KMS-11 (cell line): ENCODE results near the gene CHCHD6.

ENCODE experiments used
- H2AFZ ChIP-seq: fragments of 200-600 bp; sonication (generic); 2 replicates; pipeline ENCODE4 v1.6.1; 2016; ENCODE audit warnings: antibody characterized with exemption, mixed run types, low read depth
- H3K27ac ChIP-seq: fragments of 200-600 bp; sonication (generic); 2 replicates; pipeline ENCODE4 v1.6.1; 2016; ENCODE audit warnings: mild to moderate bottlenecking, mixed run types
- H3K27me3 ChIP-seq: fragments of 200-600 bp; sonication (generic); 2 replicates; pipeline ENCODE4 v1.6.1; 2017; ENCODE audit warnings: mild to moderate bottlenecking, low read depth, mixed run types, moderate library complexity; ENCODE audit not compliant: insufficient read depth
- H3K36me3 ChIP-seq: fragments of 200-600 bp; sonication (generic); 2 replicates; pipeline ENCODE4 v1.6.1; 2017; ENCODE audit warnings: mild to moderate bottlenecking, mixed run types; ENCODE audit not compliant: insufficient read depth
- H3K4me1 ChIP-seq: fragments of 200-600 bp; sonication (generic); 2 replicates; pipeline ENCODE4 v1.6.1; 2016; ENCODE audit warnings: mild to moderate bottlenecking, low read depth, mixed run types; ENCODE audit not compliant: poor library complexity, severe bottlenecking
- H3K4me2 ChIP-seq: fragments of 200-600 bp; sonication (generic); 2 replicates; pipeline ENCODE4 v1.7.0; 2016; ENCODE audit warnings: mild to moderate bottlenecking, mixed run types
- H3K4me3 ChIP-seq: fragments of 200-600 bp; sonication (generic); IDR thresholded peaks from 2 replicates; pipeline ENCODE4 v1.6.1; 2017; ENCODE audit warnings: low read depth, low read length, mixed read lengths; ENCODE audit not compliant: insufficient read depth
- H3K79me2 ChIP-seq: fragments of 200-600 bp; sonication (generic); 2 replicates; pipeline ENCODE4 v1.6.1; 2016; ENCODE audit warnings: low read depth, mixed run types; ENCODE audit not compliant: insufficient read depth
- H3K9ac ChIP-seq: fragments of 200-600 bp; sonication (generic); 2 replicates; pipeline ENCODE4 v1.6.1; 2016; ENCODE audit warnings: mild to moderate bottlenecking, mixed run types
- H4K20me1 ChIP-seq: fragments of 200-600 bp; sonication (generic); 2 replicates; pipeline ENCODE4 v1.6.1; 2016; ENCODE audit warnings: mild to moderate bottlenecking, mixed run types; ENCODE audit not compliant: insufficient read depth
- TF ChIP-seq, protein P1 (sequence below): fragments of 200-600 bp; sonication (generic); conservative IDR thresholded peaks from 2 replicates; pipeline ENCODE4 v1.6.1; 2017; ENCODE audit warnings: low read depth, mild to moderate bottlenecking, antibody characterized with exemption, low read length, moderate library complexity, mixed read lengths

CHCHD6 gene

DNA sequence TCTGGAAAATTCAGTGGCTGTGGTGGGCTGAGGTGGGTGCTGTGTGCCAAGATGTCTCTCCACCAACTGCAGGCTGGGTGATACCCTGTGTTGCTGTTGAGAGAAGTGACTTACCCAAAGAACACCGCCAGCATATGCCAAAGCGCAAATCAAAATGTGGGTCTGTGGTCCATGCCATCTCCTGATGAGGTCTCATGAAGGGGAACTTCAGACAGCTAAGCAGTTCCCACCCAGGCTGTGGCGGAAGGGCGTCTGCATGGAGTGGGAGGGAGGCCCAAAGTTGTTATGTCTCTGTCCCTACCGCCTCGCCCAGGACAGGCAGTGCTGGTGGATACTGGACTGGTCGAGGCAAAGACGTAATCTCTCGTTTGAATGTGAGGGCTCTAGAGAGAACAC lies 208.0 kb downstream of the CHCHD6 start:
- TF ChIP-seq, protein P1, sequence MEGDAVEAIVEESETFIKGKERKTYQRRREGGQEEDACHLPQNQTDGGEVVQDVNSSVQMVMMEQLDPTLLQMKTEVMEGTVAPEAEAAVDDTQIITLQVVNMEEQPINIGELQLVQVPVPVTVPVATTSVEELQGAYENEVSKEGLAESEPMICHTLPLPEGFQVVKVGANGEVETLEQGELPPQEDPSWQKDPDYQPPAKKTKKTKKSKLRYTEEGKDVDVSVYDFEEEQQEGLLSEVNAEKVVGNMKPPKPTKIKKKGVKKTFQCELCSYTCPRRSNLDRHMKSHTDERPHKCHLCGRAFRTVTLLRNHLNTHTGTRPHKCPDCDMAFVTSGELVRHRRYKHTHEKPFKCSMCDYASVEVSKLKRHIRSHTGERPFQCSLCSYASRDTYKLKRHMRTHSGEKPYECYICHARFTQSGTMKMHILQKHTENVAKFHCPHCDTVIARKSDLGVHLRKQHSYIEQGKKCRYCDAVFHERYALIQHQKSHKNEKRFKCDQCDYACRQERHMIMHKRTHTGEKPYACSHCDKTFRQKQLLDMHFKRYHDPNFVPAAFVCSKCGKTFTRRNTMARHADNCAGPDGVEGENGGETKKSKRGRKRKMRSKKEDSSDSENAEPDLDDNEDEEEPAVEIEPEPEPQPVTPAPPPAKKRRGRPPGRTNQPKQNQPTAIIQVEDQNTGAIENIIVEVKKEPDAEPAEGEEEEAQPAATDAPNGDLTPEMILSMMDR: no peak
- Histone ChIP-seq H3K27ac (peak overlapping the region; percentile 93), H3K4me3 (peak overlapping the region; percentile 25), H3K27me3 (no peaks in the 10 kb centered on the region), H3K9ac (peak overlapping the region; percentile 51), H3K4me2 (peak overlapping the region; percentile 90), H4K20me1 (no peaks in the 10 kb centered on the region), H3K36me3 (no peaks in the 10 kb centered on the region), H3K79me2 (no peaks in the 10 kb centered on the region), H2AFZ (no peak overlapping the region), H3K4me1 (peaks cover 97% of the 10 kb centered on the region)

DNA sequence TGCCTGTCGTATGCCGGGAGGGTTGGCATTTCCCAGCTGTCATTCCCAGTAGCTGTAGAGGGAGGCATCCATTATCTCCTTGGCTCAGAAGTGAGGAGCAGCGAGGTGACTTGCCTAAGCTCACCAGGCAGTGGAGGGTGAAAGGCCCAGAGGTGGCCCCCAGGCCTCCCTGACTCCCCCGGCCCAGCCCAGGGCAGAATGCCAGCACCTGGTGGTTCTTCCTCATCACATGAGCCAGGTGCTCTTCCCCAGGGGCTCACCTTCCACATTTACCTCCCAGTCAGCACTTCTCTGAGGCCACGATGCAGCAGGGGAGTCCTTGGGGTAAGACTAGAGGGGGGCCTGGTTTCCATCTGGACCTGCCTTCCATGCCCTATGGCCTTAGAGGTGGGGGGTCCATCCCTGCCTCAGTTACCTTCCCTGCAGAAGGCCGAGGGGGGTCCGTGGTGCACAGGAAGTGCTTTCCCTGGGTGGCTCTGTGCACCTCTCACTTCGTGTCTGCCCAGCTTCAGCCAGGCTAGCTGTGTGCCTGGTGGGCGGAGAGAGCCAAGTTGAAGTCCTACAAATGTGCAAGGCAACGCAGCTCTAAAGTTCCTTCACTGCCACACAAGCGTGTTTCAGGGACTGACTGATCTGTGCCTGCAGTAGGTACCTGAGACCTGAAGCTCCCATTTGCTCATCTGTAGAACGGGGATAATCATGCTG lies 208.6 kb downstream of the CHCHD6 start:
- no peaks in the 10 kb centered on the region for H3K27me3 ChIP-seq
- H3K36me3 ChIP-seq: no peaks in the 10 kb centered on the region
- TF ChIP-seq, protein P1: no peak
- peaks cover 100% of the 10 kb centered on the region for H3K4me1 ChIP-seq
- H3K9ac ChIP-seq: peak overlapping the region; percentile 56; the same call in 1 of the 2 replicates
- no peaks in the 10 kb centered on the region for H3K79me2 ChIP-seq
- no peaks in the 10 kb centered on the region for H4K20me1 ChIP-seq
- H2AFZ ChIP-seq: no peak overlapping the region
- peak overlapping the region; percentile 25 for H3K4me3 ChIP-seq
- peak overlapping the region; percentile 93 for H3K27ac ChIP-seq
- H3K4me2 ChIP-seq: peak overlapping the region; percentile 90

DNA sequence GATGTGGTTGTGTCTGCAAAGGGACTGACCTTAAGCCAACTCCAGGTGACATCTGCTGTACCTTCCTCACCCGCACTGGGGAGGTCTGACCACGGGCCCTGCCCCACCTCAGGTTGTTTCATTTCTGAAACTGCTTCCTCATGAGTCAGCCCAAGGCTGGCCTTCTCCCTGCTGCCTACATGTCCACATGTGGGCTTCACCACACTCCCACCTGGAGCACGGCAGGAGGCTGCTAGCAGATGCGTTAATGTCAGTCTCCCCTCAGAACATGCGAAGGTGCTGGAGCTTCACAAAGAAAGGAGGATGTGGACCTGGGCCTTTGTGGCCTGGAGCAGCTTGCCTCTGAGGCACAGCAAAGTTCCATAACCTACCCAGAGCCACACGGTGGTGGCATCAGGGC lies 209.5 kb downstream of the CHCHD6 start:
- H3K27ac ChIP-seq: peak overlapping the region; percentile 93
- no peaks in the 10 kb centered on the region for H3K27me3 ChIP-seq
- peaks cover 100% of the 10 kb centered on the region for H3K4me1 ChIP-seq
- no peaks in the 10 kb centered on the region for H3K36me3 ChIP-seq
- no peaks in the 10 kb centered on the region for H4K20me1 ChIP-seq
- peak overlapping the region; percentile 56; the same call in 1 of the 2 replicates for H3K9ac ChIP-seq
- H2AFZ ChIP-seq: peak overlapping the region; percentile 7; the same call in 1 of the 2 replicates
- TF ChIP-seq, protein P1: no peak
- H3K4me3 ChIP-seq: no peak overlapping the region
- H3K79me2 ChIP-seq: no peaks in the 10 kb centered on the region
- peak overlapping the region; percentile 90 for H3K4me2 ChIP-seq

DNA sequence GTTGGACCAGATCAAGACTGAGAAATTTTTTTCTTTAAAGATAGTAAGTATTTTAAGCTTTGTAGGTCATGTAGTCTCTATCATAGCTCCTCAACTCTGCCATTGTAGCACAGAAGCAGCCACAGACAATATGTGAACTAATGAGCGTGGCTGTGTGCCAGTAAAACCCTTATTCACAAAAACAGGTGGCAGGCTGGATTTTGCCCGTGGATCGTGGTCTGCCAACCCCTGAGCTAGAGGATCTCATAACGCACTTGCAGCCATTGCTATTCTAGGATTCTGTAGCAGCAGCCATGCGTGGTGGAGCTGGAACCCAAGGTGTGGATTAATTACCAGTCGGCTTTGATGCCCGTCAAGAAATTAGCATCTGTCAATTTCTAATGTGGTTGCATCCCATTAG lies 210.2 kb downstream of the CHCHD6 start:
- Histone ChIP-seq H4K20me1 (no peaks in the 10 kb centered on the region), H3K4me2 (peak overlapping the region; percentile 90), H3K4me3 (no peak overlapping the region), H3K36me3 (no peaks in the 10 kb centered on the region), H3K9ac (peak overlapping the region; percentile 56; the same call in 1 of the 2 replicates), H3K27me3 (no peaks in the 10 kb centered on the region), H3K27ac (peak overlapping the region; percentile 93), H3K4me1 (peaks cover 98% of the 10 kb centered on the region), H3K79me2 (no peaks in the 10 kb centered on the region), H2AFZ (0 out of 2 replicates have a peak overlapping the region, but pooled peaks have one; percentile 7)
- TF ChIP-seq, protein P1: no peak
